GM18951 (cell line): Measurements from ENCODE around the gene CACNA1D.

Experiments
- POLR2A ChIP-seq: IDR thresholded peaks from 4 replicates; pipeline ENCODE4 v1.6.1; 2011; ENCODE audit warnings: mild to moderate bottlenecking; ENCODE audit not compliant: insufficient read length, insufficient read depth; ENCODE audit errors: extremely low read depth
- in situ Hi-C: fragments of 300-500 bp; cut with MboI; formaldehyde crosslinking; loops from one replicate; pipeline ENCODE4 v1.12.0; 2022; ENCODE audit warnings: low sequenced_read_pairs, mixed read lengths, inconsistent platforms; ENCODE audit not compliant: unreplicated experiment

Gene CACNA1D

DNA sequence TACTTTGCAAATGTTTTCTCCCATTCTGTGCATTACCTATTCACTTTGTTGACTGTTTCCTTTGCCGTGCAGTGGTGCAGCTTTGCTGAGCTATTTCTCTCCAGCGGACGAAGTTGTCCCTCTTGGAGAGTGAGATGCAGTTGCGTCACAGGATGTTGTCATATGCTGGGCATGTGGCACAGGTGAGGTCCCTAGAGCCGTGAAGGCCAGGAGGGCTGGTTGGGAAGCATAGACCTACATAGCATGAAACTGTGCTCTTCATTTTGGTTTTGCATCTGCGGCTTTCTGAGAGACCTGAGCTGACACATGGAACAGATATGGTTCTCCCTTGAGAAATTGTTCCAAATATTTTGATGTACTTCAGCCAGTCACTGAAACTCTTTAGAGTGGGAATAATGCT, 108.5 kb downstream of the CACNA1D start:
- in situ Hi-C loops: no loop called here
- TF ChIP-seq POLR2A: no peak

DNA sequence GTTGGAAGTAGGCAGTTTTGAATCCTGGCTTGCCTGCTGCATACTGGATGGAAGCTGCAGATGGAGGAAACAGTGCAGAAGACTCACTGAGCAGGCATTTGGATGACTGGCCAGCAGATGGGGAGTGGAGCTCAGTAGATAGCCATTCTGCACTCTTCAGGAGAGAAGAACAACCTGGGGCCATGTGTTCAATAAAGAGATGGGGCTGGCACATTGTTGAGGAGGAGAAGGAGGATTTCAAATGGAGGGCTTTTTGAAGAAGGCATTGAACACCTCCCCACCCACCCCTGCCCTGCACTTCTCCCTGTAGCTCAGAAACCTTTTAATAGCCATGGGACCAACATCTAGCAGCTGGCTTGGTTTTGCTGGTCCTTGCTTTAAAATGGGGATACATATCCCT, 109.8 kb downstream of the CACNA1D start:
- TF ChIP-seq POLR2A: no peak
- in situ Hi-C loops: no loop called here

DNA sequence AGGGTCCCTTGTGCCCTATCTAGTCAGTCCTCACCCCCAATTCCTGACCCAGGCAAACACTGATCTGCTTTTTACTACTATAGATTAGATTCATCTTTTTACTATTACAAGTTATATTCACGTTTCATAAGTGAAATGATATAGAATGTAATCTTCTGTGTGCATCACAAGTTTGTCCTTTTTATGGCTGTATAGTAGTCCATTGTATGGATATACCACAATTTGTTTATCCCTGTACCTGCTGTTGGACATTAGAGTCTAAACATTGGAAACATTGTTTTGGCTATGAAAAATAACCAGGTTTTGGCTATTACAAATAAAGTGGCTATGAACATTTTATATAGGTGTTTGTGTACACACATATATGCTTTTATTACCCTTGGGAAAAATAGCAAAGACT, 112.4 kb downstream of the CACNA1D start:
- in situ Hi-C loops: no loop called here
- TF ChIP-seq POLR2A: no peak

DNA sequence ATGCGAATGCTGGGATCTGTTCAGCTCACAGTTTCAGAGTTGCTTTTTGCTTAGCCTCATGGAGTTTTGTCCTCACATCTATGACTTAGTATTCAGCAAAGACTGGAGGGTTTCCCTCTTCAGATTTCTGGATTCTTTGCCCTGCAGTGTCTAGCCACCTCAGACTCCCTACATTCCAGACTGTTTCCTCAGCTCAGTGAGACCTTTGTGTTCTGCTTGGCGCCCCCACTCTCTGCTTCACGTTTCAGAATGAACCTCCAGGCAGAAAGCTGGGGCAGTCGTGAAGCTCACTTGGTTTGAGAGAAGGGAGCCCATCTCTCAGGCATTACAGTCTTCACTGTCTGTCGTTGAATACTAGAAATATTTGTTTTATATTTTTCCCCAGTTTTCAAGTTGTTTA, 118.1 kb downstream of the CACNA1D start:
- in situ Hi-C loops: no loop called here

DNA sequence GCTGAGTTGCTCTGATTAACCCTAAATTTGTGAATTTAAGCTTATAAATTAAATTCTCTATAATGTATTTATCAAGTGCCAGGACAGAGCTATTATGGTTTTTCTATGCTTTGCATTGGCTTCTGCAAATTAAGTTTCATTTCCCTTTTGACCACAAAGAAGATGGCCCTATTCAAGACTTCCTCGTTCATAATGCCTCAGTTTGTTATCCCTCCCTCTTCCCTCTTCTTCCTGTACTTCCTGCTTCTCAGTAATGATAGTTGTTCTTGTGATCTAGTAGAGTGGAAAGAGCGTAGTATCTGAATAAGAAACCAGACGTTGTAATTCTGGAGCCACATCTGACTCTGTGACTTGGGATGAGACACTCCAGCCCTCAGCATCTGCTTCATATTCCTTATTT, 118.7 kb downstream of the CACNA1D start:
- in situ Hi-C loops: no loop called here
- no peak for TF ChIP-seq POLR2A

More for the DNA sequence above, 118.1 kb downstream of the CACNA1D start:
- TF ChIP-seq POLR2A: no peak

DNA sequence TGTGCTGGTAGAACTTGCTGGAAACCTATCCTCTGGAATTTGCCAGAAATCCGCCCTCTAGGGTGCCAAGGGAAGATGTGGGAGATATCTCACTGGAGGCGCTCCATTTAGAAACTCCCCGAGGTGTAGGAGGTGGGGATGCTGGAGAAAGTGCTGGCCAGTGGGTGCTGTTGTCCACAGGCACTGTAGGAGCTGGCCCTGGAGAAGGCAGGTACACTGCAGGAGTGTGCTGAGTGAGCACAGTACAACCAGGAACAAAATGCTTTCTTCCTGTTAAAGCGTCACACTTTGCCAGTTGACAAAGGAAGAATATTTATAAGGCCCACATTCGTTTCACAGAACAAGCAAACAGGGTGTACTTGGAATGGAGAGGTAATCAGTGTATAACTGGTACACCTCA, 119.9 kb downstream of the CACNA1D start:
- in situ Hi-C loops: no loop called here
- TF ChIP-seq POLR2A: no peak

DNA sequence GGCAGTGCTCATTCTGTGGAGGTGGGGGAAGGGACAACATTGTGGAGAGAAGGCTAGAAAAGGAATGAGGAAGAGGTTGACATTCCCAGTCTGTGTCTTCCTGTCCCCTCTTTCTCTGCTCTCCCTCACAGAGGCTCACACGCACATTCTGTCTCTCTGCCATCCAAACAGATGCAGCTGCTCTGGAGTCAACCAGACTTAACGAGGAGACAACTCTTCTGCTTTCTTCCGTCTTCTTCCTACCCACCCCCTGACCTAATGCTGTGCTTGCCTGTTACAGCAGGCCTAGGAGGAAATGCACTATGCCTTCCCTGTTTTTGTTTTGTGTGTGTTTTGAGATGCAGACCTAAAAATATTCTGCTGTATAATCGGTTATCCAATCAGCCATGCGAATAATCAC, 121.9 kb downstream of the CACNA1D start:
- no peak for TF ChIP-seq POLR2A
- in situ Hi-C loops: no loop called here

DNA sequence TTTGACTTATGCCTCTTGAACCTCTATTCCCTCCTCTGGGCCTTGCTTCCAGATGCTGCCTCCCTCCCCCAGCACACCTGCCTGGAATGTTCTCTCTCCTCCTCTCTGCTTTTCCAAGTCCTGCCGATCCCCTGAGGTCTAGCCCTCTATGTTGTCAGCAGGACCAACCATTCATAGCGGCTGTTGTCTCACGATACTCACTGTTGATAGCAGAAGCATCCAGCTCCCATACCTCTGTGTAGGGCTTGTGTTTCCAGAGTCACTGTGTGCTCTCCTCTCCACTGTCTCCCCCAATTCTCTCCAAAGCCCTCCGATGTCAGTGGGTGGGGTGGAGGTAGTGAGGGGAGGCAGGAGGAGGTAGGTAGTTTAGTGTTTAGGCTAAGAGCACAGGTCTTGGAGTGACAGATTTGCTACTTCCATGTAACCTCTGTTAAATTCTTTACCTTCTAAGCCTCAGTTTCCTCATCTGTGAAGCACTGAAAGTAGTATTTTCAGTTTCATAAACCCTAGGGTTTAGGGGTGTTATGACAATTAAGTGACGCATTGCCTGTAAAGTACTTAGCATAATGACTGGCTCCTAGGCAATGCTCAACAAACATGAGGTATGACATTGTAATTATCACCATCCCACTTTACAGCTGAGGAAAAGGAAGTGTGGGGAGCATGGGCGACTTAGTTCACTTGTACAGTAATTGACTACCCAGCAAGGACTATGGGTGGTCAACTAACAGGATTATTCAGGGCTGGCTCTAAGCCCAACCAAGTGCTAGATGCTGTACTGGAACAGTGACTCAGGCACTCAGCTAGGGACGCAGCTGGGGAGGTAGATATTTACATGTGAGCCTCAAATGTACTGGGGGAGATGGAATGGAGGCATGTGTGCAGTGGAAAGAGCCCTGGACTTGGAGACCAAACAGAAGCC, 122.8 kb downstream of the CACNA1D start:
- in situ Hi-C loops: no loop called here
- no peak for TF ChIP-seq POLR2A

DNA sequence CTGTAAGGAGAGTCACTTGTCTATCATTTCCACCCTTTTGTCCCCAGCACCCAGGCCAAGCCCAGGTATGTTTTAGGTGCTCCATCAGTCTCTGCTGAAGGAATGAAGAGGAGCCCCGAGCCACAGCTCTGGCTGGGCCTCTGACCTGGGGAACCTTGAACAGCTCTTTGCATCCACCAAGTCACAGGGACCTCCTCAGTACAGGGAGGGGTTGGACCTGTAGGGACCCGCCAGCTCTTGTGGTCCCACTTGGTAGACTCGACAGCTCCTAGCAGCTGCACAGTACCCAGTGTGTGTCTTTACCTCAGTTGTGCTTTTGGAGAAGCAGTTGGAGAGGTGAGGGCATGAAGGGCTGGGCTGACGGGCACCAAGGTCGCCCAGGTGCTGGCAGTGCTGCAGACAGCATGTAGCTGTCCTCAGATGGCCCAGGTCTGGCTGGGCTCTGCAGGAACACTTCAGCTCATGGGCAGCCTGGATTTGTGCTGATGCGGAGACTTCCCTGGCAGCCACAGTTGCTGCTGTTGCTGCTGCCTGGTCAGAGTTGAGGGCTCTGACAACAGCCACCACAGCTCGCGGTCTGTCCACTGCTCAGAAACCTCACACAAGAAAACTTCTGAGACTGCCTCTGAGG, 123.6 kb downstream of the CACNA1D start:
- no peak for TF ChIP-seq POLR2A
- in situ Hi-C loops: no loop called here

DNA sequence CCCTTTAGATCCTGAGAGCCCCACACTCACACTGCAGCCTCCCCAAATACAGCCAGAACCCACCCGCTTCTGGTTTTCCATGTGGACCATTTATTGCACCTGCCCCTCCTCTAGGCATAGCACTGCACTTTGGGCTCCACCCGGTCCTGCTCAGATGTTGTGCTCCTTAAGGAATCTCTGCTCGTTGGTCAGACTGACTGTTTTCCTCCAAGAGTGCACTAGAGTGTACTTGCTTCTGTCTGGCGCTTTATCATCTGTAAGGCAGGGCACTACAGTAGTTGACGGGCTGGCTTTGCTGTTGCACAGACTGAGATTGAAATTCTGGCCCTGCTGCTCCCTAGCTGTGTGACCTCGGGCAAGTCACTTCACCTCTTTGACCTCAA, 124.1 kb downstream of the CACNA1D start:
- TF ChIP-seq POLR2A: no peak
- in situ Hi-C loops: no loop called here

DNA sequence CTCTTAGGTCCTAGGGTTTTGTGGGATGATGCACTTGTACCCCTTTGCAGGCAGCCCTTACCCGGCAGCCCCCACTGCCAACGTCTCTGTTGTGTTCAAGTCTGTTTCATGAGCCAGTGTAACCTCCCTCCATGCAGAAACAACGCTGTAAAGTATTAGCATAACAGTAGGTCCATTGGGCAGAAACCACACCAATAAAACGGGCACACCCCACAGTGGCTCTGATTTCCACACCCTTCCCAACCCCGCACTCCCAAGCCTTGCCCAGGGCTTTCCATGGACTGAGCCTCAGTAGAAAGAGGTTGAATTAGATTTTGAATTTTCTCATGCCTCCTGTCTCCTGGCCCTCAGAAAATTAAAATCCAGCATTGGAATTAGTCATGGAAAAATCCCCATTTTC, 124.5 kb downstream of the CACNA1D start:
- no peak for TF ChIP-seq POLR2A
- in situ Hi-C loops: no loop called here

DNA sequence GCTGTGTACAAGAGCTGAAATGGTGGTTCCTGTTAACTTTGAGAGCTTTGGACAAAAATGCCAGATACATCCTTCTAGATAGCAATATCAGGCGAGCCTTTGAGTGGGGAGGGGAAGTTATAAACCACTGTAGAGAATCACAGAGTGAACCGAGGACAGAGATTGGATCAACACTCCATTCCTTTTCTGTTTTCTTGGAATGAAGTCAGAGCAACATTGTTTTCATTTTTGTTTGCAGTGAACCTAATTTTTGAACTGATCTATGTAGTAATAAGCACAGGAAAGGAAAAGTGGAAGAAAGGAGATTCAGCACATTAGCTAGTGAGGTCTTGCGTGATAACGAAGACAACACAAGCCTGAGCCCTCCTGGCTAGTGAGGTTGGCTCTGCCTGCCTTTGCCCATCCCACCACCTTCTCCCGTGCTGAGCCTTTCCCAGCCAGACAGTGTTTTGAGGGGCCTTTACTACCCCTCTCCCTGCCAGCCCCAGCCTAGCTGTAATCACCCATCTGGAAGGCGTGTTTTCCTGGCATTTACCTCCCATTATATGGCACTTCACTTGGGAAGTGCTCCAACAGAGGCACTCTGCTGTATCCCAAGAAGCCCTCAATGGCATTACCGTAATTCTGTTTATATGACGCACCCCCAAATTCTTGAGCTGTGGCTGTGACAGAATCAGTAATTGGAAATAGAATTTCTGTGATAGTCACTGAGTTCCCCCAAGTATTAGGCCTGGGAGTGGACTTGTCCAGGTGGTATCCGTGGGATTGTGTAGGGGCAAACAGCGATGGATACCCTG, 129.8 kb downstream of the CACNA1D start:
- in situ Hi-C loops: no loop called here
- TF ChIP-seq POLR2A: no peak

DNA sequence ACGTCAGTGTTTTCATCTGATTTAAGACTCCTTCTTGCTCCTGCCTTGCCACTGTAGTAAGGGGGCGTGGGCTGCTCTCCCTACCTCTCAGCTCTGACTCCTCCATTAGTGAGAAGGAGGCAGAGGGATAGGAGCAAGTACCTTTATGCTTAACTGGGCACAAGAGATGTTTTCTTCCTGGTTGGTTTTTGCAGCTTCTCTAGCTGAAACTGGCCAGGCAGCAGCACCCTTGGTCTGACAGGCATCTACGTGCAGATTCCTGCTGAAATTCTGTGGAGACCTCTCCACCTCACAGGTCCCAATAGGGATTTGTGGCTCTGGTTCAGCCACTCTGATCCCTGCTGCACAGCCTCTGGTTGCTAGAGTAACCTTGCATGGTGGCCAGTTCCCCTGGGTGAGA, 132.5 kb downstream of the CACNA1D start:
- in situ Hi-C loops: no loop called here
- no peak for TF ChIP-seq POLR2A

DNA sequence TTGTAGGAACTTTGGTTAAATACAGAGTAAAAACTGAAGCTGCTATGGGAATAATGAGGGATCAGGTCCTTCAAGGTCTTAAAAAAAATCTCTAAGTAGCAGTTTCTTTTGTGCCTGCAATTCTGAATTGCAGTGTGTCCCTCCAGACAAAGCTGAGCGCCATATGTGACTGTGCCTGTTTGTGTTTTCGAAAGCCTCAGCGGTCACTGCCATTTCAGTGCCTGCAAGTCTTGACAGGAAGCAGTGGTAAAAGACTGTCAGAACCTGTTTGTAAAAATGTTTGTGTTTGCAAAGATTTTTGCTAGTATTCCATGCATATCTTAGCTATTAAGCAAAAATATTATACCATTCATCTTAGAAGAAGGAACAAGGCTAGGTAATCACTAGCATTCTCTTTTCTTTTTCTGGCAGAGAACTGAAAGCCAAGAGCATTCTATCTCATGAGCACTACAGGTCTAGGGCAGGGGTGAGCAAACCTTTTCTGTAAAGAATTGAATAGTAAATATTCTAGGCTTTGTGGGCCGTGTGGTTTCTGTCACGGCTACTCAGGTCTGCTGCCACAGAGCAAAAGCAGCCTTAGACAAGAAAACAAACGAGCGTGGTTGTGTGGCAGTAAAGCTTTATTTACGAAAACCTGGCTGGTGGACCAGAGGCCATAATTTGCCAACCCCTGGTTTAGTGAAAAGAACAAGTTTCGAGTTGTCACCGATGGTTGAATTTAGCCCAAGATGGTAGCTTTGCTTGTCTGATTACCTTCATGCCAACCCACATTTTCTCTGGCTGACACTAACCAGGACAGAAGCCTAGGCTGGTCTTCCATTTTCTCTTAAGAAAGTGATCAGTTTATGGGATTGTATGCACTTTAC, 134.4 kb downstream of the CACNA1D start:
- in situ Hi-C loops: no loop called here
- no peak for TF ChIP-seq POLR2A
